Measurements from ENCODE around the gene ABCB8. TPM values are rescaled to one million over a fixed set of nuclear protein-coding genes. Genes with fewer than 3 reads are reported as not detected.

Gene ABCB8
- total and polyA plus RNA-seq, 2 donors (not counting 3 experiments of a cell fraction or from before 2014, with no cell fraction given): 38.0 to 46.3 TPM

- POLR2A ChIA-PET: no interaction called here
- no TSS peak for BruUV-seq (replicated peaks)
- H3K4me3 ChIP-seq (replicated peaks in 1 of 3; ENCODE audit: insufficient read depth in 1 of 3, low read depth in 1 of 3, low read length in 3 of 3): no peak overlapping the region
- H3K27ac ChIP-seq (ENCODE audit: insufficient read depth, low read depth, low read length): no peak overlapping the region
- no peak overlapping the region for H3K4me2 ChIP-seq (ENCODE audit: insufficient read depth, low read length)
- no peak overlapping the region for H2AFZ ChIP-seq (ENCODE audit: low read depth, low read length)
- no peak for DNase-seq (ENCODE audit: low read depth, low spot score)
- no peaks in the 10 kb centered on the region for H3K9me3 ChIP-seq (replicated peaks; ENCODE audit: control insufficient read depth, insufficient read depth, low read length)
- peaks cover 12 to 37% of the 10 kb centered on the region in 2 experiments for H3K36me3 ChIP-seq (ENCODE audit: control insufficient read depth in 2 of 2, extremely low read depth in 1 of 2, insufficient read depth in 2 of 2, low read length in 2 of 2)
- H4K20me1 ChIP-seq (replicated peaks; ENCODE audit: control insufficient read depth, extremely low read depth, insufficient read depth, low read length): no peaks in the 10 kb centered on the region
- no peak overlapping the region for H3K9ac ChIP-seq (replicated peaks; ENCODE audit: extremely low read depth, insufficient read depth, low read length)
- H3K4me1 ChIP-seq (ENCODE audit: control insufficient read depth, extremely low read depth, insufficient read depth, low read length): peaks cover 21% of the 10 kb centered on the region
- intact Hi-C loops (cut with micrococcal nuclease) (no loop called here), dilution Hi-C loops (cut with MboI; ENCODE audit: extremely low pct_ligation_motif_present, low sequenced_read_pairs) (no loop called here)
- no peak for FAIRE-seq
- no peaks in the 10 kb centered on the region for H3K27me3 ChIP-seq (ENCODE audit: control insufficient read depth in 2 of 2, insufficient read depth in 2 of 2, low read length in 2 of 2)
- no peaks in the 10 kb centered on the region for H3K9me1 ChIP-seq (replicated peaks; ENCODE audit: control insufficient read depth, extremely low read depth, insufficient read depth, low read length)
- H3K79me2 ChIP-seq (ENCODE audit: control insufficient read depth, insufficient read depth, low read length): peaks cover 34% of the 10 kb centered on the region
- CTCF ChIA-PET: no interaction called here
- TF ChIP-seq POLR2AphosphoS5 (IDR thresholded peaks at IDR 0.05; ENCODE audit: insufficient read depth, low read depth, low read length) (no peak), FOS (IDR thresholded peaks at IDR 0.05; ENCODE audit: borderline replicate concordance, insufficient read depth, low read length) (no peak), GATA2 (IDR thresholded peaks at IDR 0.05; ENCODE audit: insufficient read depth, insufficient read length, low read depth, low read length) (no peak), MAX (IDR thresholded peaks at IDR 0.05; ENCODE audit: insufficient read depth, insufficient read length) (no peak), JUN (IDR thresholded peaks at IDR 0.05; ENCODE audit: borderline replicate concordance, insufficient read depth, insufficient read length, low read depth) (no peak), MYC (IDR thresholded peaks at IDR 0.05; ENCODE audit: low read depth, low read length) (no peak), EZH2 (IDR thresholded peaks at IDR 0.05; ENCODE audit: borderline replicate concordance, low read depth, low read length, severe bottlenecking) (no peak), CTCF (IDR thresholded peaks at IDR 0.05; ENCODE audit: extremely low read depth in 1 of 2, insufficient read depth in 1 of 2, low read depth in 1 of 2, low read length in 2 of 2) (no peak), POLR2A (IDR thresholded peaks at IDR 0.05; ENCODE audit: low read depth, low read length) (no peak)
These were observed 34.9 kb downstream of the ABCB8 start for GRCh38 chr7:151063212-151063561.

Measured in endothelial cell of umbilical vein (primary cell).